ENCODE results near the gene OR6K6. TPM values are rescaled to one million over a fixed set of nuclear protein-coding genes. Genes with fewer than 3 reads are reported as not detected.

Gene OR6K6
- total RNA-seq, 1 donor from 2014 or later = not detected

DNA sequence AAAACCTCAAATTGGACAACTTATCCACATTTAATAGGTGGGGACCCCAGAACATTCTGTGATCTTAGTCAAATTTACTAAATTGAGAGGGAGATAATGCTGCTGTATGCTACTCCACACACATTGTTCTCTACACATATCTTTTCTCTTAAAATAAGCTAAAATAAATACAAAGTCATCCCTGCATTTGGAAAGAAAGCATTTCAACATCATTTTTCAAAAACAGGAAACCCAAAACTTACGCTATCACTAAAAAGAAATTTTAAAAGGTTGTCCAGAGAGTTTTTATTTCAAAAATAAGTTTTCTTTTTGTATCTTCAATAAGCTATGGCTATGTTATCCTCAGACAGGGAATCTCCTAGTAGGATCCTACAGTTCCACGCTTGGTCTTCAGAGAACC, 46.0 kb downstream of the OR6K6 start:
- FAIRE-seq (no peak), DNase-seq (ENCODE audit: low spot score in 2 of 2) (no peak)

DNA sequence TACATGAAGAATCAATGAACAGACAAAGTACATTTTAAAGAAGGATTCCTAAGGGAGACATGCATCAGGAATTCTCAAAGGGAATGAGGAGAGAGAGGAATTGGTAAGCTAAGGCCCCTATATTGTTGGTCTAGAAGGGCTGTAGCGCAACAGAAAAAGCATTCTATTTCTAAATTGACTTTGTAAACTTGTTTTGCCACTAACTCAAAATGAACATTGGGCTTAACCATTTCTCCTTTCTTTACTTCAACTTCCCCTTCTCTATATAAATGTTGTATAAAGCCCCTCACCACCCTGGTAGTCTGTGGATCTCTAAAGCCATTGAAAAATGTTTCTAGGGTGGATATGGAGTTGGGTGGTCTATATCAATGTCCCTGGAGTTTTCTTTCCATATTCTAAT, 46.9 kb downstream of the OR6K6 start:
- DNase-seq (ENCODE audit: low spot score in 2 of 2) = no peak
- no peak for FAIRE-seq

DNA sequence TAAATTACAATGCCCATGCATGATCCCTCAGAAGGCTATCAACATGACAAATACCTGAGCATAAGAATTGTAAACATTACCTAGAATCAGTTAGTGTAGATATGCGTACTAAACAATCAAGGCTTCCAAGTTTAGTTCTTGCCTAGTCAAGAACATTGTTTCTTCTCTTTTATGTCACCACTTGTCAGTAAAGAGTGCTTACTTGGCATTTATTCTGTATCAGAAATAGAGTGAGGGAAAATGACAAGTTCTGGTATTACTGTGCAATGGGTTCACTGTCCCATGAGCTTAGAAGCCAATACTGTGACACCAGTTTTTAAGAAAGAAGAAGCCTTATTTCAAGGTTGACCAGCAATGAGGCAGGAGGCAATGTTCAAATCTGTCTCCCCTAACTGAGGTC, 49.2 kb downstream of the OR6K6 start:
- FAIRE-seq = no peak
- no peak for DNase-seq (ENCODE audit: low spot score in 2 of 2)

Small RNA genes lying within 50 kb of the gene (small RNA-seq; reads per million reads assigned to genes)
- not detected for gene OR2AQ1P

Other genes with a start within 250 kb of the OR6K6 start
- not detected for gene OR6Y1, start 200.3 kb upstream of the OR6K6 start, total RNA-seq
- gene OR6P1, start 184.1 kb upstream of the OR6K6 start, total RNA-seq = not detected
- not detected for gene OR10X1, start 174.8 kb upstream of the OR6K6 start, total RNA-seq
- not detected for gene OR10Z1, start 149.5 kb upstream of the OR6K6 start, total RNA-seq
- 0.82 TPM for gene SPTA1, start 68.0 kb upstream of the OR6K6 start, total RNA-seq
- gene OR6K2, start 54.1 kb upstream of the OR6K6 start, total RNA-seq = not detected
- not detected for gene OR6K3, start 34.0 kb upstream of the OR6K6 start, total RNA-seq
- not detected for gene OR6N1, start 17.5 kb downstream of the OR6K6 start, total RNA-seq
- gene OR6N2, start 26.5 kb downstream of the OR6K6 start, total RNA-seq = not detected
- 2.0 TPM for gene MNDA, start 76.6 kb downstream of the OR6K6 start, total RNA-seq
- not detected for gene PYHIN1, start 176.8 kb downstream of the OR6K6 start, total RNA-seq

All from frontal cortex (tissue), 4 donors.